Neural cell (in vitro differentiated cells): ENCODE results near the gene GOLGA2.

ENCODE experiments used
- EP300 ChIP-seq: fragments of 450-650 bp; conservative IDR thresholded peaks from 2 replicates; pipeline ENCODE4 v1.6.1; 2014; ENCODE audit warnings: antibody characterized with exemption, mild to moderate bottlenecking, moderate library complexity; ENCODE audit not compliant: poor library complexity, severe bottlenecking
- EZH2 ChIP-seq: fragments of 200-600, 300-800 bp; shearing (Covaris generic), sonication (generic); IDR thresholded peaks from 2 replicates; pipeline ENCODE4 v1.6.1; 2014; ENCODE audit warnings: antibody characterized with exemption, low read length, borderline replicate concordance, mild to moderate bottlenecking; ENCODE audit not compliant: insufficient read depth, poor library complexity, severe bottlenecking
- MXI1 ChIP-seq: fragments of 450-650 bp; conservative IDR thresholded peaks from 2 replicates; pipeline ENCODE4 v1.6.1; 2014; ENCODE audit warnings: antibody characterized with exemption, mild to moderate bottlenecking; ENCODE audit not compliant: poor library complexity, severe bottlenecking
- POLR2AphosphoS5 ChIP-seq: IDR thresholded peaks from 2 replicates; pipeline ENCODE4 v1.6.1; 2012
- SMC3 ChIP-seq: fragments of 450-650 bp; conservative IDR thresholded peaks from 2 replicates; pipeline ENCODE4 v1.6.1; 2014; ENCODE audit warnings: antibody characterized with exemption, mild to moderate bottlenecking, moderate library complexity; ENCODE audit not compliant: poor library complexity
- TAF1 ChIP-seq: IDR thresholded peaks from 2 replicates; pipeline ENCODE4 v1.6.1; 2012; ENCODE audit warnings: low read depth
- TF ChIP-seq, protein P1 (sequence below): fragments of 450-650 bp; IDR thresholded peaks from 2 replicates; pipeline ENCODE4 v1.5.1; 2014; ENCODE audit warnings: antibody characterized with exemption, mild to moderate bottlenecking, moderate library complexity; ENCODE audit not compliant: poor library complexity, severe bottlenecking
- TF ChIP-seq, protein P2 (sequence below): IDR thresholded peaks from 2 replicates; pipeline ENCODE4 v1.6.1; 2012; ENCODE audit warnings: borderline replicate concordance

GRCh38 chr9:128282500-128282899, 6.7 kb upstream of the GOLGA2 start:
- TF ChIP-seq, protein P1, sequence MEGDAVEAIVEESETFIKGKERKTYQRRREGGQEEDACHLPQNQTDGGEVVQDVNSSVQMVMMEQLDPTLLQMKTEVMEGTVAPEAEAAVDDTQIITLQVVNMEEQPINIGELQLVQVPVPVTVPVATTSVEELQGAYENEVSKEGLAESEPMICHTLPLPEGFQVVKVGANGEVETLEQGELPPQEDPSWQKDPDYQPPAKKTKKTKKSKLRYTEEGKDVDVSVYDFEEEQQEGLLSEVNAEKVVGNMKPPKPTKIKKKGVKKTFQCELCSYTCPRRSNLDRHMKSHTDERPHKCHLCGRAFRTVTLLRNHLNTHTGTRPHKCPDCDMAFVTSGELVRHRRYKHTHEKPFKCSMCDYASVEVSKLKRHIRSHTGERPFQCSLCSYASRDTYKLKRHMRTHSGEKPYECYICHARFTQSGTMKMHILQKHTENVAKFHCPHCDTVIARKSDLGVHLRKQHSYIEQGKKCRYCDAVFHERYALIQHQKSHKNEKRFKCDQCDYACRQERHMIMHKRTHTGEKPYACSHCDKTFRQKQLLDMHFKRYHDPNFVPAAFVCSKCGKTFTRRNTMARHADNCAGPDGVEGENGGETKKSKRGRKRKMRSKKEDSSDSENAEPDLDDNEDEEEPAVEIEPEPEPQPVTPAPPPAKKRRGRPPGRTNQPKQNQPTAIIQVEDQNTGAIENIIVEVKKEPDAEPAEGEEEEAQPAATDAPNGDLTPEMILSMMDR: no peak
- no peak for TF ChIP-seq TAF1
- no peak for TF ChIP-seq EP300
- TF ChIP-seq EZH2: no peak
- TF ChIP-seq POLR2AphosphoS5: no peak
- TF ChIP-seq SMC3: no peak
- TF ChIP-seq MXI1: no peak
- TF ChIP-seq, protein P2, sequence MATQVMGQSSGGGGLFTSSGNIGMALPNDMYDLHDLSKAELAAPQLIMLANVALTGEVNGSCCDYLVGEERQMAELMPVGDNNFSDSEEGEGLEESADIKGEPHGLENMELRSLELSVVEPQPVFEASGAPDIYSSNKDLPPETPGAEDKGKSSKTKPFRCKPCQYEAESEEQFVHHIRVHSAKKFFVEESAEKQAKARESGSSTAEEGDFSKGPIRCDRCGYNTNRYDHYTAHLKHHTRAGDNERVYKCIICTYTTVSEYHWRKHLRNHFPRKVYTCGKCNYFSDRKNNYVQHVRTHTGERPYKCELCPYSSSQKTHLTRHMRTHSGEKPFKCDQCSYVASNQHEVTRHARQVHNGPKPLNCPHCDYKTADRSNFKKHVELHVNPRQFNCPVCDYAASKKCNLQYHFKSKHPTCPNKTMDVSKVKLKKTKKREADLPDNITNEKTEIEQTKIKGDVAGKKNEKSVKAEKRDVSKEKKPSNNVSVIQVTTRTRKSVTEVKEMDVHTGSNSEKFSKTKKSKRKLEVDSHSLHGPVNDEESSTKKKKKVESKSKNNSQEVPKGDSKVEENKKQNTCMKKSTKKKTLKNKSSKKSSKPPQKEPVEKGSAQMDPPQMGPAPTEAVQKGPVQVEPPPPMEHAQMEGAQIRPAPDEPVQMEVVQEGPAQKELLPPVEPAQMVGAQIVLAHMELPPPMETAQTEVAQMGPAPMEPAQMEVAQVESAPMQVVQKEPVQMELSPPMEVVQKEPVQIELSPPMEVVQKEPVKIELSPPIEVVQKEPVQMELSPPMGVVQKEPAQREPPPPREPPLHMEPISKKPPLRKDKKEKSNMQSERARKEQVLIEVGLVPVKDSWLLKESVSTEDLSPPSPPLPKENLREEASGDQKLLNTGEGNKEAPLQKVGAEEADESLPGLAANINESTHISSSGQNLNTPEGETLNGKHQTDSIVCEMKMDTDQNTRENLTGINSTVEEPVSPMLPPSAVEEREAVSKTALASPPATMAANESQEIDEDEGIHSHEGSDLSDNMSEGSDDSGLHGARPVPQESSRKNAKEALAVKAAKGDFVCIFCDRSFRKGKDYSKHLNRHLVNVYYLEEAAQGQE: no peak
